Adrenal gland (tissue), 12 donors: Measurements from ENCODE around the gene TDRD1. TPM values are rescaled to one million over a fixed set of nuclear protein-coding genes. Genes with fewer than 3 reads are reported as not detected.

Experiments used
- DNase-seq, 7 donors: peaks; one replicate each; pipeline ENCODE4 v3.0.0-alpha.2; 2019 to 2020
- H3K27ac ChIP-seq, 5 donors: fragments of 200-600 bp; sonication (generic) in 4 of 5; 1 replicate in 3 of 5; 2 replicates in 2 of 5; pipeline versions ENCODE4 v1.5.1 to v1.8.0; 2016 to 2020; ENCODE audit warnings: mild to moderate bottlenecking in 1 of 5
- H3K27me3 ChIP-seq: fragments of 200-600 bp; 2 replicates; pipeline ENCODE4 v1.8.0; 2021
- H3K36me3 ChIP-seq, 2 donors: fragments of 200-600 bp; replicated peaks in 1 of 2; 1 replicate in 1 of 2; 2 replicates in 1 of 2; pipeline versions ENCODE4 v1.5.1 to v1.8.0; 2018 to 2022
- H3K4me1 ChIP-seq, 2 donors: fragments of 200-600 bp; replicated peaks in 1 of 2; 1 replicate in 1 of 2; 2 replicates in 1 of 2; pipeline versions ENCODE4 v1.5.1 to v1.8.0; 2018 to 2021
- H3K4me3 ChIP-seq, 4 donors: fragments of 200-600 bp; sonication (generic) in 3 of 4; one replicate each; pipeline ENCODE4 v1.5.1; 2016 to 2018
- H3K9me3 ChIP-seq, 3 donors: fragments of 200-600 bp; sonication (generic) in 1 of 3; replicated peaks in 1 of 3; 1 replicate in 2 of 3; 2 replicates in 1 of 3; pipeline versions ENCODE4 v1.5.1 to v1.8.0; 2016 to 2021
- POLR2A ChIP-seq, 2 donors: fragments of 450-650 bp; IDR thresholded peaks; one replicate each; pipeline ENCODE4 v1.6.1; 2017; ENCODE audit warnings: antibody characterized with exemption in 2 of 2, mild to moderate bottlenecking in 2 of 2, moderate library complexity in 1 of 2
- WGBS, 4 donors: extraction: QIAGEN DNeasy Blood & Tissue Kit in 2 of 4; methylation state at CpG; one replicate each; pipeline versions ENCODE4 v1.1.5 to v1.1.7; 2013 to 2017; 5-methylcytosine and 5-hydroxymethylcytosine counted together
- intact Hi-C, 2 donors: fragments of 100-400 bp; cut with DNase I; formaldehyde crosslinking; loops; one replicate each; pipeline versions ENCODE4 v1.14.1 to v1.15.0; 2022 to 2023
- polyA plus RNA-seq, 3 donors: library from polyadenylated mRNA; stranded (reverse); fragments of 200-250 nt in 2 of 3; fragments of 350-450 nt in 1 of 3; fragmentation: Illumina TruSeq in 1 of 3; extraction: RNeasy Lipid Tissue Mini Kit (QIAGEN cat#74804) in 1 of 3; gene quantifications; one replicate each; pipeline ENCODE4 v1.2.3, GENCODE V29; 2013 to 2014
- total RNA-seq, 9 donors: library from RNA; depleted of rRNA in 4 of 9; stranded (reverse); fragments of >200 nt in 4 of 9; fragments of 120-200 nt in 1 of 9; fragmentation: NEBNext Ultra II Directional in 1 of 9; extraction: Animal tissue kit (Norgen Biotek cat#: 25700) in 1 of 9; gene quantifications; one replicate each; pipeline versions ENCODE4 v1.1.0 to v1.2.4, GENCODE V29; 2013 to 2023
- TF ChIP-seq, protein P1 (sequence below), 6 experiments: fragments of 450-650 bp in 4 of 6; fragments of 200-600 bp in 2 of 6; sonication (generic) in 1 of 6; IDR thresholded peaks; 1 replicate in 5 of 6; 2 replicates in 1 of 6; pipeline versions ENCODE4 v1.5.1 to v1.8.0; 2016 to 2021; ENCODE audit warnings: antibody characterized with exemption in 6 of 6, mild to moderate bottlenecking in 2 of 6, moderate library complexity in 1 of 6
- donor health status: healthy with polysubstance abuse.
- donor health status: Bipolar disorder and iron deficiency.
- donor health status: DM: yes; HTN: yes; CAD: no.
- donor health status: DM: no; HTN: no; CAD: no.
- donor health status: DM: no; HTN: no; CAD: no.
- donor health status: DM: yes; HTN: yes; CAD: no.

The TDRD1 gene
- total and polyA plus RNA-seq, 12 donors = 0.03 to 0.72 (median 0.22) TPM; not detected in 3

- WGBS, 4 donors = 92 to 96% (median 95%) methylated on average over 3 of the region's 3 CpGs
- no peaks in the 10 kb centered on the region for H3K27me3 ChIP-seq
- no peaks in the 10 kb centered on the region for H3K9me3 ChIP-seq
- no peak overlapping the region for H3K27ac ChIP-seq
- no peaks in the 10 kb centered on the region for H3K4me1 ChIP-seq
- no peak overlapping the region for H3K4me3 ChIP-seq
- no peak for TF ChIP-seq POLR2A (IDR thresholded peaks at IDR 0.05)
- TF ChIP-seq, protein P1, sequence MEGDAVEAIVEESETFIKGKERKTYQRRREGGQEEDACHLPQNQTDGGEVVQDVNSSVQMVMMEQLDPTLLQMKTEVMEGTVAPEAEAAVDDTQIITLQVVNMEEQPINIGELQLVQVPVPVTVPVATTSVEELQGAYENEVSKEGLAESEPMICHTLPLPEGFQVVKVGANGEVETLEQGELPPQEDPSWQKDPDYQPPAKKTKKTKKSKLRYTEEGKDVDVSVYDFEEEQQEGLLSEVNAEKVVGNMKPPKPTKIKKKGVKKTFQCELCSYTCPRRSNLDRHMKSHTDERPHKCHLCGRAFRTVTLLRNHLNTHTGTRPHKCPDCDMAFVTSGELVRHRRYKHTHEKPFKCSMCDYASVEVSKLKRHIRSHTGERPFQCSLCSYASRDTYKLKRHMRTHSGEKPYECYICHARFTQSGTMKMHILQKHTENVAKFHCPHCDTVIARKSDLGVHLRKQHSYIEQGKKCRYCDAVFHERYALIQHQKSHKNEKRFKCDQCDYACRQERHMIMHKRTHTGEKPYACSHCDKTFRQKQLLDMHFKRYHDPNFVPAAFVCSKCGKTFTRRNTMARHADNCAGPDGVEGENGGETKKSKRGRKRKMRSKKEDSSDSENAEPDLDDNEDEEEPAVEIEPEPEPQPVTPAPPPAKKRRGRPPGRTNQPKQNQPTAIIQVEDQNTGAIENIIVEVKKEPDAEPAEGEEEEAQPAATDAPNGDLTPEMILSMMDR (IDR thresholded peaks at IDR 0.05) = no peak
- intact Hi-C loops = no loop called here
- H3K36me3 ChIP-seq = no peaks in the 10 kb centered on the region
- no peak for DNase-seq
Measured at GRCh38 chr10:114188900-114189299, 9.7 kb downstream of the TDRD1 start.

GRCh38 chr10:114189700-114190099 lies 10.5 kb downstream of the TDRD1 start:
- no peak for TF ChIP-seq POLR2A (IDR thresholded peaks at IDR 0.05)
- TF ChIP-seq, protein P1 (IDR thresholded peaks at IDR 0.05) = no peak
- intact Hi-C loops = no loop called here

GRCh38 chr10:114195079-114195478 lies 15.9 kb downstream of the TDRD1 start:
- Histone ChIP-seq H3K27ac (no peak overlapping the region), H3K4me1 (no peaks in the 10 kb centered on the region), H3K4me3 (no peak overlapping the region), H3K36me3 (no peaks in the 10 kb centered on the region), H3K9me3 (no peaks in the 10 kb centered on the region), H3K27me3 (peaks cover 5% of the 10 kb centered on the region)
- no peak for TF ChIP-seq POLR2A (IDR thresholded peaks at IDR 0.05)
- TF ChIP-seq, protein P1 (IDR thresholded peaks at IDR 0.05) = no peak
- DNase-seq = no peak
- WGBS, 4 donors = 67 to 82% (median 74%) methylated on average over 2 of the region's 2 CpGs
- intact Hi-C loops = no loop called here

More at GRCh38 chr10:114189700-114190099, 10.5 kb downstream of the TDRD1 start:
- Histone ChIP-seq H3K4me3 (no peak overlapping the region), H3K9me3 (no peaks in the 10 kb centered on the region), H3K4me1 (no peaks in the 10 kb centered on the region), H3K36me3 (no peaks in the 10 kb centered on the region), H3K27me3 (no peaks in the 10 kb centered on the region), H3K27ac (no peak overlapping the region)
- 92 to 94% (median 94%) methylated on average over 8 of the region's 8 CpGs for WGBS, 4 donors
- DNase-seq = no peak

- Histone ChIP-seq H3K27me3 (peaks cover 5% of the 10 kb centered on the region), H3K4me3 (no peak overlapping the region), H3K9me3 (no peaks in the 10 kb centered on the region), H3K4me1 (no peaks in the 10 kb centered on the region), H3K27ac (no peak overlapping the region), H3K36me3 (no peaks in the 10 kb centered on the region)
- WGBS, 4 donors = 81 to 93% (median 88%) methylated on average over 4 of the region's 4 CpGs
- TF ChIP-seq, protein P1 (IDR thresholded peaks at IDR 0.05) = no peak
- TF ChIP-seq POLR2A (IDR thresholded peaks at IDR 0.05) = no peak
- intact Hi-C loops = no loop called here
- no peak for DNase-seq
Measured at GRCh38 chr10:114199239-114199638, 20.1 kb downstream of the TDRD1 start.
